B cell (primary cell): ENCODE results near the gene CYP4F22. TPM values are rescaled to one million over a fixed set of nuclear protein-coding genes. Genes with fewer than 3 reads are reported as not detected.

Experiments used
- ATAC-seq: fragments of 200-7000 bp; cut with Tn5 transposase; one replicate; pipeline ENCODE4 v1.10.0; 2021; ENCODE audit warnings: low read depth, mild to moderate bottlenecking, moderate number of reproducible peaks, moderate library complexity
- CTCF ChIA-PET: fragments of 350-600 bp; sonication (Branson Sonifier 250); formaldehyde crosslinking; loops from one replicate; lab custom pipeline; 2021; ENCODE audit warnings: antibody characterized with exemption, inconsistent platforms; lab: Charles Lee
- POLR2A ChIA-PET: fragments of 350-600 bp; sonication (Branson Sonifier 250); formaldehyde crosslinking; loops from one replicate; lab custom pipeline; 2021; ENCODE audit warnings: antibody characterized with exemption; lab: Charles Lee
- DNase-seq: peaks from one replicate; pipeline ENCODE4 v3.0.0; 2013
- H2AFZ ChIP-seq: 2 replicates; pipeline ENCODE4 v1.6.1; 2012; ENCODE audit warnings: mild to moderate bottlenecking, low read depth, low read length; ENCODE audit not compliant: insufficient read depth, poor library complexity, severe bottlenecking
- H3K27ac ChIP-seq, 2 donors: 1 replicate in 1 of 2; 2 replicates in 1 of 2; pipeline ENCODE4 v1.5.1; 2012 to 2013; ENCODE audit warnings: low read length in 2 of 2, mild to moderate bottlenecking in 2 of 2, moderate library complexity in 1 of 2
- H3K27me3 ChIP-seq, 4 experiments: fragments of 200-600 bp in 1 of 4; sonication (generic) in 1 of 4; replicated peaks in 1 of 4; 1 replicate in 2 of 4; 2 replicates in 2 of 4; pipeline versions ENCODE4 v1.6.1 to v1.7.0; 2013 to 2016; ENCODE audit warnings: low read length in 3 of 4, mild to moderate bottlenecking in 2 of 4, mixed read lengths in 1 of 4, moderate library complexity in 1 of 4; ENCODE audit not compliant: insufficient read depth in 4 of 4, control insufficient read depth in 3 of 4; ENCODE audit errors: control extremely low read depth in 1 of 4
- H3K36me3 ChIP-seq, 2 experiments: replicated peaks in 1 of 2; 1 replicate in 1 of 2; 2 replicates in 1 of 2; pipeline versions ENCODE4 v1.6.1 to v1.7.1; 2013; ENCODE audit warnings: low read length in 1 of 2; ENCODE audit not compliant: insufficient read depth in 2 of 2, control insufficient read depth in 1 of 2; ENCODE audit errors: control extremely low read depth in 1 of 2, extremely low read depth in 1 of 2
- H3K4me1 ChIP-seq, 2 donors: fragments of 200-600 bp in 1 of 2; sonication (generic) in 1 of 2; 1 replicate in 1 of 2; 2 replicates in 1 of 2; pipeline versions ENCODE4 v1.5.1 to v1.6.1; 2013 to 2017; ENCODE audit warnings: low read length in 2 of 2; ENCODE audit not compliant: control insufficient read depth in 2 of 2, insufficient read depth in 2 of 2
- H3K4me2 ChIP-seq: replicated peaks from 2 replicates; pipeline ENCODE3; 2012; ENCODE audit warnings: mild to moderate bottlenecking, low read depth, low read length; ENCODE audit not compliant: poor library complexity, severe bottlenecking
- H3K4me3 ChIP-seq, 5 experiments: fragments of 200-600 bp in 1 of 5; sonication (generic) in 1 of 5; 1 replicate in 3 of 5; 2 replicates in 2 of 5; pipeline versions ENCODE4 v1.5.1 to v1.7.0; 2011 to 2016; ENCODE audit warnings: low read length in 4 of 5, mild to moderate bottlenecking in 4 of 5, low read depth in 2 of 5, control low read depth in 1 of 5, moderate library complexity in 1 of 5; ENCODE audit not compliant: insufficient read depth in 1 of 5; ENCODE audit errors: control extremely low read depth in 1 of 5, extremely low read depth in 1 of 5
- H3K79me2 ChIP-seq: fragments of 200-600 bp; sonication (generic); one replicate; pipeline ENCODE4 v1.6.0; 2016; ENCODE audit warnings: low read length; ENCODE audit not compliant: control insufficient read depth, insufficient read depth
- H3K9ac ChIP-seq: fragments of 200-600 bp; sonication (generic); 2 replicates; pipeline ENCODE4 v1.6.1; 2017; ENCODE audit warnings: mild to moderate bottlenecking, low read length, moderate library complexity
- H3K9me3 ChIP-seq, 3 donors: one replicate each; pipeline versions ENCODE4 v1.6.1 to v1.7.1; 2013; ENCODE audit warnings: low read length in 2 of 3; ENCODE audit not compliant: control insufficient read depth in 2 of 3, insufficient read depth in 1 of 3; ENCODE audit errors: control extremely low read depth in 1 of 3
- H4K20me1 ChIP-seq: 2 replicates; pipeline ENCODE4 v1.6.0; 2012; ENCODE audit warnings: mild to moderate bottlenecking, low read length; ENCODE audit not compliant: insufficient read depth, control insufficient read depth, poor library complexity, severe bottlenecking
- H3K27ac Mint-ChIP-seq: one replicate; pipeline ENCODE4 v1.8.0; 2021; ENCODE audit warnings: mixed read lengths
- H3K27me3 Mint-ChIP-seq: one replicate; pipeline ENCODE4 v1.8.0; 2021; ENCODE audit warnings: mixed read lengths
- H3K4me1 Mint-ChIP-seq: one replicate; pipeline ENCODE4 v1.8.0; 2021; ENCODE audit warnings: mixed read lengths
- H3K4me3 Mint-ChIP-seq: one replicate; pipeline ENCODE4 v1.8.0; 2021; ENCODE audit warnings: mixed read lengths
- H3K9me3 Mint-ChIP-seq: one replicate; pipeline ENCODE4 v1.8.0; 2022; ENCODE audit warnings: mixed read lengths; ENCODE audit not compliant: insufficient read depth
- CTCF ChIP-seq: fragments of 200-600 bp; IDR thresholded peaks from one replicate; pipeline ENCODE4 v1.8.0; 2022; ENCODE audit warnings: antibody characterized with exemption, mild to moderate bottlenecking
- EZH2 ChIP-seq: IDR thresholded peaks from 2 replicates; pipeline ENCODE4 v1.6.1; 2012; ENCODE audit warnings: borderline replicate concordance, low read depth, mild to moderate bottlenecking, moderate library complexity, low read length; ENCODE audit not compliant: insufficient read depth, poor library complexity, severe bottlenecking
- WGBS: methylation state at CpG from one replicate; pipeline ENCODE4 v1.1.5; 2013; ENCODE audit warnings: missing lambda C conversion rate; ENCODE audit not compliant: insufficient coverage; 5-methylcytosine and 5-hydroxymethylcytosine counted together
- intact Hi-C: fragments of 100-400 bp; cut with micrococcal nuclease; formaldehyde crosslinking; loops from one replicate; pipeline ENCODE4 v1.10.0; 2022
- polyA plus RNA-seq: library from polyadenylated mRNA; depleted of rRNA; stranded (reverse); fragments of >200 nt; gene quantifications from 2 replicates; pipeline ENCODE4 v1.2.3, GENCODE V29; 2012
- total RNA-seq, 2 donors: library from RNA; stranded (reverse); fragments of 120-200 nt in 1 of 2; gene quantifications; 1 replicate in 1 of 2; 2 replicates in 1 of 2; pipeline versions ENCODE4 v1.2.3 to v1.2.4, GENCODE V29; 2013 to 2022

The CYP4F22 gene
- total and polyA plus RNA-seq, 2 donors (not counting 1 experiment from before 2014, with no cell fraction given): 0.03 TPM; not detected in 1

- Histone ChIP-seq H3K4me1 (no peaks in the 10 kb centered on the region), H3K4me3 (no peak overlapping the region), H4K20me1 (no peaks in the 10 kb centered on the region), H3K27ac (no peak overlapping the region), H2AFZ (no peak overlapping the region), H3K4me2 (no peak overlapping the region), H3K36me3 (no peaks in the 10 kb centered on the region), H3K79me2 (no peaks in the 10 kb centered on the region), H3K9ac (no peak overlapping the region), H3K9me3 (no peaks in the 10 kb centered on the region), H3K27me3 (peaks cover 0 to 22% (median 2%) of the 10 kb centered on the region in 4 experiments)
- 93% methylated on average over 3 of the region's 7 CpGs for WGBS
- Mint-ChIP-seq H3K27ac (no peak overlapping the region), H3K9me3 (no peaks in the 10 kb centered on the region), H3K27me3 (peaks cover 33% of the 10 kb centered on the region), H3K4me3 (no peak overlapping the region), H3K4me1 (no peaks in the 10 kb centered on the region)
- ChIA-PET POLR2A (no interaction called here), CTCF (no interaction called here)
- DNase-seq (no peak), ATAC-seq (no peak)
- intact Hi-C loops: no loop called here
- no peak for TF ChIP-seq CTCF
- no peak for TF ChIP-seq EZH2
Observed at GRCh38 chr19:15564534-15565168, 56.3 kb downstream of the CYP4F22 start.

DNA sequence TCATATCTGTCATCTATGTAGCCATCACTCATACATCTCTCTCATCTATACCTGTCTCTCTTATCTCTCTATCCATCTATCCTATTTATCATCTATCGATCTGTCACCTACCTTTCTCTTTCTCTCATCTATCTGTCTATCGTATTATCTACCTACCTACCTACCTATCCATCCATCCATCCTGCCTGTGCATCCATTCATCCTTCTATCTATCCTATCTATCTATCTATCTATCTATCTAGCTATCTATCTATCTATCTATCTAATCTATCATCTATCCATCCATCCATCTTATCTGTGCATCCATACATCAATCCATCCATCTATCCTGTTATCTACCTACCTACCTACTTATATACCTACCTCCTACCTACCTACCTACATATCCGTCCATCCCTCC is 62.1 kb downstream of the CYP4F22 start:
- H4K20me1 ChIP-seq: no peaks in the 10 kb centered on the region
- H3K79me2 ChIP-seq: no peaks in the 10 kb centered on the region
- Mint-ChIP-seq H3K27ac (no peak overlapping the region), H3K9me3 (no peaks in the 10 kb centered on the region), H3K4me3 (no peak overlapping the region), H3K4me1 (no peaks in the 10 kb centered on the region), H3K27me3 (peaks cover 47% of the 10 kb centered on the region)
- no peaks in the 10 kb centered on the region for H3K36me3 ChIP-seq
- ChIA-PET CTCF (no interaction called here), POLR2A (no interaction called here)
- H3K9me3 ChIP-seq: peaks cover 0 to 4% (median 0%) of the 10 kb centered on the region in 3 donors
- TF ChIP-seq CTCF (no peak), EZH2 (no peak)
- no peaks in the 10 kb centered on the region for H3K4me1 ChIP-seq
- H3K4me3 ChIP-seq: no peak overlapping the region
- DNase-seq (no peak), ATAC-seq (no peak)
- H3K9ac ChIP-seq: no peak overlapping the region
- intact Hi-C loops: no loop called here
- H3K27me3 ChIP-seq: peaks cover 0 to 23% (median 1%) of the 10 kb centered on the region in 4 experiments
- H3K4me2 ChIP-seq: no peak overlapping the region
- WGBS: 89% methylated on average over 3 of the region's 3 CpGs
- H3K27ac ChIP-seq: no peak overlapping the region
- no peak overlapping the region for H2AFZ ChIP-seq
